Measurements from ENCODE around the gene IFI16.

The IFI16 gene

GRCh38 chr1:159076438-159077119, 66.9 kb downstream of the IFI16 start, which contains the start of gene AIM2:
TSS of gene AIM2 (minus strand) at chr1:159076766. CDS start at chr1:159073499, 3,267 bp downstream.
- DNase-seq (ENCODE audit: extremely low spot score): peak; percentile 61
- ChIA-PET CTCF (interaction anchor here (1.2 to 2.6 kb wide), 6 partner anchors 12 to 570 kb away, joined by 3 to 17 read pairs (median 4); partner anchors contain the start of gene IFI16), POLR2A (no interaction called here)
- TF ChIP-seq, protein P1, sequence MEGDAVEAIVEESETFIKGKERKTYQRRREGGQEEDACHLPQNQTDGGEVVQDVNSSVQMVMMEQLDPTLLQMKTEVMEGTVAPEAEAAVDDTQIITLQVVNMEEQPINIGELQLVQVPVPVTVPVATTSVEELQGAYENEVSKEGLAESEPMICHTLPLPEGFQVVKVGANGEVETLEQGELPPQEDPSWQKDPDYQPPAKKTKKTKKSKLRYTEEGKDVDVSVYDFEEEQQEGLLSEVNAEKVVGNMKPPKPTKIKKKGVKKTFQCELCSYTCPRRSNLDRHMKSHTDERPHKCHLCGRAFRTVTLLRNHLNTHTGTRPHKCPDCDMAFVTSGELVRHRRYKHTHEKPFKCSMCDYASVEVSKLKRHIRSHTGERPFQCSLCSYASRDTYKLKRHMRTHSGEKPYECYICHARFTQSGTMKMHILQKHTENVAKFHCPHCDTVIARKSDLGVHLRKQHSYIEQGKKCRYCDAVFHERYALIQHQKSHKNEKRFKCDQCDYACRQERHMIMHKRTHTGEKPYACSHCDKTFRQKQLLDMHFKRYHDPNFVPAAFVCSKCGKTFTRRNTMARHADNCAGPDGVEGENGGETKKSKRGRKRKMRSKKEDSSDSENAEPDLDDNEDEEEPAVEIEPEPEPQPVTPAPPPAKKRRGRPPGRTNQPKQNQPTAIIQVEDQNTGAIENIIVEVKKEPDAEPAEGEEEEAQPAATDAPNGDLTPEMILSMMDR (IDR thresholded peaks at IDR 0.05; ENCODE audit: control extremely low read depth, extremely low read depth, low read depth, missing control alignments): no peak

DNA sequence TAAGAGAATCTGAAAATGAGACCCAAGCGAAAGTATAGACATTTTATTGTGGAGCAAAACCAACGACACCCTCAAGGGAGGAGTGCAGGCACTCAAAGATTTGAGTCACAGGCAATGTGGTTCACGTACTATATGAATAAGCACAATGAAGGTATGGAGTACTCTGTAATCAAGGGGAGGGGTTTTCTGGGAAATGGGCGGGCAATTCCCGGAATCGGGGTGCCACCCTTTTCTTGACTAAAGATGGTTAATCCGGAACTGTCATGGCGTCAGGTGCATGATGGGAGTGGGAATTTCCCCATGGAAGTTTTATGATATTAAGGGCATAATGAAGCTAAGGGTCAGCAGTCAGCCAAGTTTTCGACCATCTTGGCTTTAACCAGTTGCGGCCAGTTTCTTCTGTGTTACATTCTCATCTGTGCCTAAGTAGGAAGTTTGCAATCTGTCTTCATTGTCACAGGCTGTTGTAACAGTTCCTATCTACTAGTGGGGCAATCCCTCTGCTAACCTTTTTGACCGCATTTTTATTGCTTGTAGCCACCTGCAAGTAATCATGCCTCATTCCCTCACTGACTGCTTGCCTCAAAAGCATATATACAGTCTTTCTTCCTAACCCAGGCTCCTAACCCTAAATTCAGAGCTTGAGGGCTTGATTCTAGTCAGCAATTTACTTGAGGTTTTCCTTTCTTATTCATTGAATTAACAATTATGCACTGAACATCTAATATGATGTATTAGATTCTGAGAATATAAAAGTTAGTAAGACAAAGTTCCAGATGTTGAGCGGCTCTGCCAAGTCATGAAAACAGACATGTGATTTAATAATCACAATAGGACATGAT, 67.6 kb downstream of the IFI16 start:
- ChIA-PET POLR2A (interaction anchor here (1.3 kb wide), 1 partner anchor 9 kb away, joined by 4 read pairs; no protein-coding TSS in a partner anchor), CTCF (interaction anchor here (1.2 to 2.6 kb wide), 5 partner anchors 11 to 570 kb away, joined by 3 to 17 read pairs (median 5); partner anchors contain the start of gene IFI16)
- TF ChIP-seq, protein P1 (IDR thresholded peaks at IDR 0.05; ENCODE audit: control extremely low read depth, extremely low read depth, low read depth, missing control alignments): no peak
- DNase-seq (ENCODE audit: extremely low spot score): peak; percentile 49

- TF ChIP-seq, protein P1 (IDR thresholded peaks at IDR 0.05; ENCODE audit: control extremely low read depth, extremely low read depth, low read depth, missing control alignments): no peak
- POLR2A ChIA-PET: no interaction called here
- DNase-seq (ENCODE audit: extremely low spot score): no peak
- CTCF ChIA-PET: interaction anchor here (1.3 kb wide), 1 partner anchor 9 kb away, joined by 7 read pairs; no protein-coding TSS in a partner anchor
These were observed 69.8 kb downstream of the IFI16 start for GRCh38 chr1:159079525-159079924.

DNA sequence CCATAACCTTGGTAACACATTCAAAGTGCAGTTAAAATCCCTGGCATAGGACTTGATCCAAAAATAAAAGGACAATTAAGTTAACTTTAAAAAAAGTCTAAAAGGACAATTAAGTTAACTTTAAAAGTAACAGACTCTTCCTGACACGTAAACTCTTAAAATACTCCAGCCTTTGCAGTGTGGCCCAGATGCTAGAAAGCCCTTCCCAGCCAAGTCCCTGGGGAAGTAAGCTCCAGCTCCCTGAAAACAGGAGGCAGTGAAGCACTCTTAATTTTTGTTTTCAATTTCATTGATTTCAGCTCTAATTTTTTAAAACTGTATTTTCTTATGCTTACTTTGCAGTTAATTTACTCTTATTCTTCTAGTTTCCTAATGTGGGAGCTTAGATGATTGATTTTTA, 71.9 kb downstream of the IFI16 start:
- POLR2A ChIA-PET: no interaction called here
- no peak for DNase-seq (ENCODE audit: extremely low spot score)
- TF ChIP-seq, protein P1 (IDR thresholded peaks at IDR 0.05; ENCODE audit: control extremely low read depth, extremely low read depth, low read depth, missing control alignments): no peak
- CTCF ChIA-PET: interaction anchor here (2.9 kb wide), 1 partner anchor 9 kb away, joined by 19 read pairs; no protein-coding TSS in a partner anchor

- no peak for DNase-seq (ENCODE audit: extremely low spot score)
- TF ChIP-seq, protein P1 (IDR thresholded peaks at IDR 0.05; ENCODE audit: control extremely low read depth, extremely low read depth, low read depth, missing control alignments): no peak
- ChIA-PET POLR2A (no interaction called here), CTCF (interaction anchor here (2.9 kb wide), 1 partner anchor 10 kb away, joined by 19 read pairs; no protein-coding TSS in a partner anchor)
These were observed 73.3 kb downstream of the IFI16 start for GRCh38 chr1:159083013-159083412.

- DNase-seq (ENCODE audit: extremely low spot score): no peak
- POLR2A ChIA-PET: no interaction called here
- CTCF ChIA-PET: interaction anchor here (2.9 kb wide), 1 partner anchor 12 kb away, joined by 19 read pairs; no protein-coding TSS in a partner anchor
- TF ChIP-seq, protein P1 (IDR thresholded peaks at IDR 0.05; ENCODE audit: control extremely low read depth, extremely low read depth, low read depth, missing control alignments): no peak
These were observed 74.4 kb downstream of the IFI16 start for GRCh38 chr1:159084152-159084551.
